Ishikawa (cell line): Measurements from ENCODE around the gene REEP3.

ENCODE experiments used
- RAD21 ChIP-seq: IDR thresholded peaks from 2 replicates; pipeline ENCODE4 v1.6.1; 2012; ENCODE audit warnings: low read depth
- TAF1 ChIP-seq: IDR thresholded peaks from 2 replicates; pipeline ENCODE4 v1.6.1; 2012; ENCODE audit warnings: low read depth, mild to moderate bottlenecking

- TF ChIP-seq TAF1 (no peak), RAD21 (no peak)
These were observed 98.2 kb downstream of the REEP3 start for GRCh38 chr10:63619426-63619825.
